HCT116 (cell line): ENCODE data around the gene ACVRL1. TPM values are rescaled to one million over a fixed set of nuclear protein-coding genes. Genes with fewer than 3 reads are reported as not detected.

Experiments used
- ATAC-seq: fragments of 200-7000 bp; cut with Tn5 transposase; 2 replicates; pipeline ENCODE4 v1.9.1; 2020; ENCODE audit warnings: mild to moderate bottlenecking, moderate library complexity
- BruUV-seq: library from RNA; stranded (reverse); fragments of 400-500 nt; replicated peaks from 2 replicates; lab custom pipeline; 2021; lab: Mats Ljungman, UMichigan
- CTCF ChIA-PET: fragments of 300-600 bp; sonication (Branson Sonifier 250); formaldehyde crosslinking; loops from one replicate; lab custom pipeline; 2021; ENCODE audit warnings: antibody characterized with exemption; lab: Charles Lee
- POLR2A ChIA-PET: fragments of 300-600, 350-600 bp; sonication (Branson Sonifier 250); formaldehyde crosslinking; loops from one replicate; lab custom pipeline; 2021; ENCODE audit warnings: antibody characterized with exemption; lab: Charles Lee
- RAD21 ChIA-PET, 2 experiments: fragments of 300-600 bp; sonication (Branson Sonifier 250); formaldehyde crosslinking; loops; one replicate each; lab custom pipeline; 2023; ENCODE audit warnings: low total read pairs in 2 of 2; ENCODE audit not compliant: uncharacterized antibody in 2 of 2, unreplicated experiment in 2 of 2, low non-redundant PET in 1 of 2; lab: Charles Lee
- DNase-seq: peaks from one replicate; pipeline ENCODE4 v3.0.0-alpha.2; 2010; ENCODE audit warnings: low read depth, low spot score
- H2AFZ ChIP-seq: fragments of 200-600 bp; shearing (Covaris generic), sonication (generic); 2 replicates; pipeline ENCODE4 v1.6.1; 2017; ENCODE audit warnings: low read depth, mixed run types, mixed read lengths, antibody characterized with exemption, low read length; ENCODE audit not compliant: poor library complexity, severe bottlenecking
- H3K27ac ChIP-seq: 2 replicates; pipeline ENCODE4 v1.5.1; 2012; ENCODE audit warnings: low read depth, low read length
- H3K27me3 ChIP-seq: fragments of 200-600 bp; sonication (generic); 2 replicates; pipeline ENCODE4 v1.6.1; 2016; ENCODE audit warnings: mixed run types, low read length, mixed read lengths; ENCODE audit not compliant: insufficient read depth
- H3K36me3 ChIP-seq, 2 experiments: fragments of 200-500 bp in 1 of 2; fragments of 200-600 bp in 1 of 2; sonication (Bioruptor generic) in 1 of 2; sonication (generic) in 1 of 2; 2 replicates each; pipeline versions ENCODE4 v1.5.1 to v1.6.1; 2014 to 2016; ENCODE audit warnings: low read length in 2 of 2, inconsistent platforms in 1 of 2, mixed read lengths in 1 of 2, mixed run types in 1 of 2; ENCODE audit not compliant: insufficient read depth in 2 of 2, control insufficient read depth in 1 of 2
- H3K4me1 ChIP-seq, 2 experiments: fragments of 200-600 bp in 1 of 2; sonication (generic) in 1 of 2; 2 replicates each; pipeline versions ENCODE4 v1.5.1 to v1.6.1; 2012 to 2017; ENCODE audit warnings: low read length in 2 of 2, inconsistent platforms in 1 of 2, mild to moderate bottlenecking in 1 of 2, mixed read lengths in 1 of 2, mixed run types in 1 of 2, moderate library complexity in 1 of 2; ENCODE audit not compliant: insufficient read depth in 2 of 2, control insufficient read depth in 1 of 2
- H3K4me2 ChIP-seq: fragments of 200-600 bp; sonication (generic); 2 replicates; pipeline ENCODE4 v1.6.1; 2017; ENCODE audit warnings: mixed run types, low read length, mixed read lengths
- H3K4me3 ChIP-seq, 2 experiments: fragments of 200-600 bp in 1 of 2; sonication (generic) in 1 of 2; replicated peaks in 1 of 2; 2 replicates each; pipeline ENCODE4 v1.5.1; 2011 to 2016; ENCODE audit warnings: low read length in 2 of 2, control low read depth in 1 of 2, low read depth in 1 of 2, mild to moderate bottlenecking in 1 of 2, mixed read lengths in 1 of 2, mixed run types in 1 of 2
- H3K79me2 ChIP-seq: fragments of 200-600 bp; sonication (generic); 2 replicates; pipeline ENCODE4 v1.6.1; 2017; ENCODE audit warnings: mild to moderate bottlenecking, mixed run types, low read length, moderate library complexity, mixed read lengths; ENCODE audit not compliant: insufficient read depth
- H3K9ac ChIP-seq: fragments of 200-600 bp; sonication (generic); 2 replicates; pipeline ENCODE4 v1.6.1; 2016; ENCODE audit warnings: low read length, mixed read lengths
- H3K9me2 ChIP-seq: fragments of 200-600 bp; sonication (generic), shearing (Covaris generic); 2 replicates; pipeline ENCODE4 v1.6.1; 2017; ENCODE audit warnings: mixed run types, mild to moderate bottlenecking, moderate library complexity; ENCODE audit not compliant: insufficient read depth
- H3K9me3 ChIP-seq, 2 experiments: fragments of 200-500 bp in 1 of 2; fragments of 200-600 bp in 1 of 2; sonication (Bioruptor generic) in 1 of 2; sonication (generic) in 1 of 2; 2 replicates each; pipeline ENCODE4 v1.6.1; 2014 to 2017; ENCODE audit warnings: low read length in 2 of 2, mixed read lengths in 2 of 2, inconsistent platforms in 1 of 2, low read depth in 1 of 2, mild to moderate bottlenecking in 1 of 2, mixed run types in 1 of 2, moderate library complexity in 1 of 2; ENCODE audit not compliant: control insufficient read depth in 1 of 2, insufficient read depth in 1 of 2
- H4K20me1 ChIP-seq: fragments of 200-600 bp; sonication (generic), shearing (Covaris generic); 2 replicates; pipeline ENCODE4 v1.6.1; 2017; ENCODE audit warnings: mixed run types, mild to moderate bottlenecking, moderate library complexity; ENCODE audit not compliant: insufficient read depth
- CBX3 ChIP-seq: IDR thresholded peaks from 2 replicates; pipeline ENCODE4 v1.6.1; 2012; ENCODE audit warnings: low read depth
- EGR1 ChIP-seq: IDR thresholded peaks from 2 replicates; pipeline ENCODE4 v1.6.1; 2012; ENCODE audit warnings: low read depth
- ELF1 ChIP-seq: IDR thresholded peaks from 2 replicates; pipeline ENCODE4 v1.6.1; 2012; ENCODE audit warnings: low read depth, borderline replicate concordance
- JUND ChIP-seq: IDR thresholded peaks from 2 replicates; pipeline ENCODE4 v1.6.1; 2012
- POLR2A ChIP-seq: IDR thresholded peaks from 2 replicates; pipeline ENCODE4 v1.7.0; 2011; ENCODE audit warnings: borderline replicate concordance; ENCODE audit not compliant: insufficient read depth, insufficient read length; ENCODE audit errors: extremely low read depth
- POLR2AphosphoS5 ChIP-seq: IDR thresholded peaks from 2 replicates; pipeline ENCODE4 v1.6.1; 2011; ENCODE audit warnings: mild to moderate bottlenecking, low read depth, low read length, moderate library complexity
- RAD21 ChIP-seq: IDR thresholded peaks from 2 replicates; pipeline ENCODE4 v1.6.1; 2012; ENCODE audit warnings: low read depth, mild to moderate bottlenecking
- REST ChIP-seq: IDR thresholded peaks from 2 replicates; pipeline ENCODE4 v1.6.1; 2012; ENCODE audit warnings: low read depth
- SP1 ChIP-seq: IDR thresholded peaks from 2 replicates; pipeline ENCODE4 v1.6.1; 2012; ENCODE audit warnings: low read depth
- SRF ChIP-seq: IDR thresholded peaks from 2 replicates; pipeline ENCODE4 v1.6.1; 2012; ENCODE audit warnings: low read depth
- TCF7L2 ChIP-seq: IDR thresholded peaks from 2 replicates; pipeline ENCODE4 v1.7.0; 2011; ENCODE audit warnings: borderline replicate concordance, inconsistent platforms; ENCODE audit not compliant: insufficient read depth, insufficient read length; ENCODE audit errors: extremely low read depth
- ZFX ChIP-seq: fragments of 450-650 bp; IDR thresholded peaks from 2 replicates; pipeline ENCODE4 v1.6.1; 2017
- intact Hi-C: fragments of 100-400 bp; cut with micrococcal nuclease; formaldehyde crosslinking; loops from 2 replicates; pipeline ENCODE4 v1.10.0; 2022
- total RNA-seq: library from RNA; stranded (reverse); gene quantifications from one replicate; pipeline ENCODE4 v1.2.1, GENCODE V29; 2021; ENCODE audit not compliant: unreplicated experiment
- TF ChIP-seq, protein P1 (sequence below): IDR thresholded peaks from 2 replicates; pipeline ENCODE4 v1.6.1; 2012
- TF ChIP-seq, protein P2 (sequence below), 3 experiments: fragments of 200-600 bp in 1 of 3; sonication (generic) in 1 of 3; IDR thresholded peaks in 2 of 3; conservative IDR thresholded peaks in 1 of 3; 2 replicates each; pipeline ENCODE4 v1.5.1; 2012 to 2017; ENCODE audit warnings: low read depth in 2 of 3, low read length in 2 of 3, antibody characterized with exemption in 1 of 3, borderline replicate concordance in 1 of 3, control low read depth in 1 of 3, mild to moderate bottlenecking in 1 of 3, mixed read lengths in 1 of 3, mixed run types in 1 of 3, moderate library complexity in 1 of 3; ENCODE audit not compliant: insufficient read depth in 1 of 3

ACVRL1 gene
- total RNA-seq, 1 experiment from 2014 or later = 2.5 TPM

DNA sequence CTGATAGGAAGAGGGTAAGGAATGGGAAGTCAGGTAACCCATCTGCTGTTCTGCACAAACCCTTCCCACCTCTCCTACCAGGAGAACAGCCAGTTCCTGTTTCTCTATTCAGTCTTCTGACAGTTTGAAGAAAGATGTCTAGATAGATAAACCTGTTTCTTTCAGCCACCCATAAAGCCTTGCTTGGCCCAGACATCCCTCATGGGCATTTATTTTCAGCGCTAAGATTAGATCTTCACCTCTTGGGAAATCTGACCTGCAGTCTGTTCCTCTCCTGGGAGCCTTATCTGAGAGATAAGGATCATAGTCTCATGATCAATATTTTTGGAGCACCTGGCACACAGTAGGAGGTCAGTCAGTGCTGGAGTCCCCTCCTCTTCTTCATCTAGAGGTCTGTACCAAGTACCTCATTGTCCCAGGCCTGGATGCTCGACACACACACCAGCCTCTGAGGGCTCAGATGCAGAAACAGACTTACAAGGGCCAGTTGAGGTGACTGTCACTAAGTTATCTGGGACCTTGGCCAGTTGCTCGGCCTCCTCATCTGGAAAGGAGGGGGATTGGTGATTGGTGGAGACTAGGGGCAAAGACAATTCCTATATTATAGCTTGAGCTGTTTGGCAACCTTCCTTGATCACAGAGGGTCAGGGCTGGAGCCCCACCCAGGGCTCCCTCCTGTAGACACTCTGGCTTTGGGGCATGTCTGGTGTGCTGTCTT, 18.2 kb downstream of the ACVRL1 start:
- H3K4me2 ChIP-seq = no peak overlapping the region

More for the DNA sequence above, 18.2 kb downstream of the ACVRL1 start:
- Histone ChIP-seq H3K79me2 (no peaks in the 10 kb centered on the region), H3K27ac (no peak overlapping the region), H3K27me3 (no peaks in the 10 kb centered on the region), H3K9me2 (no peaks in the 10 kb centered on the region), H3K4me3 (no peak overlapping the region), H3K36me3 (no peaks in the 10 kb centered on the region), H3K9me3 (no peaks in the 10 kb centered on the region), H3K9ac (no peak overlapping the region), H3K4me1 (peaks cover 0 to 12% of the 10 kb centered on the region in 2 experiments; a peak in 1 of 4 replicates), H4K20me1 (no peaks in the 10 kb centered on the region), H2AFZ (no peak overlapping the region)
- CTCF ChIA-PET = no interaction called here
- POLR2A ChIA-PET = no interaction called here
- ATAC-seq = no peak
- RAD21 ChIA-PET = no interaction called here
- TF ChIP-seq SP1 = no peak
- no peak for TF ChIP-seq RAD21
- TF ChIP-seq ELF1 = no peak
- TF ChIP-seq SRF = no peak
- no peak for TF ChIP-seq POLR2AphosphoS5
- TF ChIP-seq, protein P1, sequence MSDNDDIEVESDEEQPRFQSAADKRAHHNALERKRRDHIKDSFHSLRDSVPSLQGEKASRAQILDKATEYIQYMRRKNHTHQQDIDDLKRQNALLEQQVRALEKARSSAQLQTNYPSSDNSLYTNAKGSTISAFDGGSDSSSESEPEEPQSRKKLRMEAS = no peak
- no peak for TF ChIP-seq ZFX
- TF ChIP-seq TCF7L2 = no peak
- TF ChIP-seq EGR1 = no peak
- TF ChIP-seq, protein P2, sequence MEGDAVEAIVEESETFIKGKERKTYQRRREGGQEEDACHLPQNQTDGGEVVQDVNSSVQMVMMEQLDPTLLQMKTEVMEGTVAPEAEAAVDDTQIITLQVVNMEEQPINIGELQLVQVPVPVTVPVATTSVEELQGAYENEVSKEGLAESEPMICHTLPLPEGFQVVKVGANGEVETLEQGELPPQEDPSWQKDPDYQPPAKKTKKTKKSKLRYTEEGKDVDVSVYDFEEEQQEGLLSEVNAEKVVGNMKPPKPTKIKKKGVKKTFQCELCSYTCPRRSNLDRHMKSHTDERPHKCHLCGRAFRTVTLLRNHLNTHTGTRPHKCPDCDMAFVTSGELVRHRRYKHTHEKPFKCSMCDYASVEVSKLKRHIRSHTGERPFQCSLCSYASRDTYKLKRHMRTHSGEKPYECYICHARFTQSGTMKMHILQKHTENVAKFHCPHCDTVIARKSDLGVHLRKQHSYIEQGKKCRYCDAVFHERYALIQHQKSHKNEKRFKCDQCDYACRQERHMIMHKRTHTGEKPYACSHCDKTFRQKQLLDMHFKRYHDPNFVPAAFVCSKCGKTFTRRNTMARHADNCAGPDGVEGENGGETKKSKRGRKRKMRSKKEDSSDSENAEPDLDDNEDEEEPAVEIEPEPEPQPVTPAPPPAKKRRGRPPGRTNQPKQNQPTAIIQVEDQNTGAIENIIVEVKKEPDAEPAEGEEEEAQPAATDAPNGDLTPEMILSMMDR (IDR thresholded peaks at IDR 0.05 in 2 of 3, conservative IDR thresholded peaks at IDR 0.05 in 1 of 3; ENCODE audit: borderline replicate concordance in 1 of 3, insufficient read depth in 1 of 3, low read depth in 2 of 3, low read length in 2 of 3) = no peak
- TF ChIP-seq REST = no peak
- no peak for TF ChIP-seq POLR2A
- no peak for TF ChIP-seq CBX3
- no peak for TF ChIP-seq JUND
- no peak for DNase-seq
- BruUV-seq = no TSS peak
- intact Hi-C loops = loop anchor here (1.0 kb wide), 1 partner anchor 55 kb away; no protein-coding TSS in a partner anchor
